Panc1 (cell line): ENCODE measurements around the gene CDC42EP5. TPM values are rescaled to one million over a fixed set of nuclear protein-coding genes. Genes with fewer than 3 reads are reported as not detected.

Source experiments
- ATAC-seq: fragments of 200-7000 bp; cut with Tn5 transposase; 2 replicates; pipeline ENCODE4 v1.9.1; 2020; ENCODE audit warnings: mild to moderate bottlenecking, moderate library complexity
- BruUV-seq: library from RNA; stranded (reverse); fragments of 400-500 nt; replicated peaks from 2 replicates; lab custom pipeline; 2021; lab: Mats Ljungman, UMichigan
- CTCF ChIA-PET: fragments of 300-600 bp; sonication (Branson Sonifier 250); formaldehyde crosslinking; loops from one replicate; lab custom pipeline; 2022; ENCODE audit warnings: antibody characterized with exemption; lab: Charles Lee
- POLR2A ChIA-PET: fragments of 300-600 bp; sonication (Branson Sonifier 250); formaldehyde crosslinking; loops from one replicate; lab custom pipeline; 2022; ENCODE audit warnings: antibody characterized with exemption; lab: Charles Lee
- DNase-seq: peaks from one replicate; pipeline ENCODE4 v3.0.0-alpha.2; 2010; ENCODE audit warnings: low read depth, low spot score
- H3K27ac ChIP-seq: 2 replicates; pipeline ENCODE4 v1.5.1; 2011; ENCODE audit warnings: mild to moderate bottlenecking, low read length, inconsistent platforms
- H3K27me3 ChIP-seq: fragments of 200-500 bp; sonication (Bioruptor generic); 2 replicates; pipeline ENCODE4 v1.6.0; 2014; ENCODE audit warnings: low read length, inconsistent platforms; ENCODE audit not compliant: control insufficient read depth, insufficient read depth
- H3K36me3 ChIP-seq: fragments of 200-500 bp; sonication (Bioruptor generic); 2 replicates; pipeline ENCODE4 v1.5.1; 2014; ENCODE audit warnings: inconsistent platforms, mild to moderate bottlenecking, low read length, moderate library complexity; ENCODE audit not compliant: control insufficient read depth, insufficient read depth
- H3K4me1 ChIP-seq: 2 replicates; pipeline ENCODE4 v1.5.1; 2011; ENCODE audit warnings: inconsistent platforms, mild to moderate bottlenecking, low read length, moderate library complexity; ENCODE audit not compliant: control insufficient read depth, insufficient read depth
- H3K4me3 ChIP-seq, 2 experiments: 2 replicates each; pipeline ENCODE4 v1.5.1; 2011 to 2012; ENCODE audit warnings: low read depth in 2 of 2, low read length in 2 of 2, mild to moderate bottlenecking in 2 of 2, inconsistent platforms in 1 of 2, moderate library complexity in 1 of 2
- H3K9me3 ChIP-seq: fragments of 200-500 bp; sonication (Bioruptor generic); 2 replicates; pipeline ENCODE4 v1.5.1; 2014; ENCODE audit warnings: low read depth, mild to moderate bottlenecking, inconsistent platforms, low read length, moderate library complexity; ENCODE audit not compliant: control insufficient read depth, insufficient read depth
- CTCF ChIP-seq: fragments of 450-650 bp; IDR thresholded peaks from 2 replicates; pipeline ENCODE4 v1.5.1; 2017; ENCODE audit warnings: mild to moderate bottlenecking
- POLR2AphosphoS5 ChIP-seq: IDR thresholded peaks from 2 replicates; pipeline ENCODE4 v1.6.1; 2012; ENCODE audit warnings: mild to moderate bottlenecking, low read depth, low read length, moderate library complexity
- REST ChIP-seq, 2 experiments: IDR thresholded peaks; 2 replicates each; pipeline ENCODE4 v1.6.1; 2011 to 2012; ENCODE audit warnings: low read depth in 2 of 2, control low read depth in 1 of 2, low read length in 1 of 2, mild to moderate bottlenecking in 1 of 2, moderate library complexity in 1 of 2; ENCODE audit not compliant: insufficient read depth in 1 of 2
- SIN3A ChIP-seq: IDR thresholded peaks from 2 replicates; pipeline ENCODE4 v1.6.1; 2012; ENCODE audit warnings: low read depth, mild to moderate bottlenecking, low read length, moderate library complexity, borderline replicate concordance; ENCODE audit not compliant: insufficient read depth
- TCF7L2 ChIP-seq: IDR thresholded peaks from 2 replicates; pipeline ENCODE4 v1.6.1; 2011; ENCODE audit warnings: mild to moderate bottlenecking, low read depth, low read length, inconsistent platforms
- in situ Hi-C: cut with HindIII; loops from 2 replicates; pipeline ENCODE4 v1.10.0; 2016; ENCODE audit warnings: low sequenced_read_pairs, low pct_unique_long_range_greater_than_20kb
- intact Hi-C: fragments of 100-400 bp; cut with micrococcal nuclease; formaldehyde crosslinking; loops from one replicate; pipeline ENCODE4 v1.10.0; 2022; ENCODE audit not compliant: unreplicated experiment
- total RNA-seq: library from RNA; stranded (reverse); gene quantifications from one replicate; pipeline ENCODE4 v1.2.1, GENCODE V29; 2021; ENCODE audit not compliant: unreplicated experiment

CDC42EP5 gene
- total RNA-seq, 1 experiment from 2014 or later: 7.1 TPM

- POLR2A ChIA-PET: no interaction called here
- Histone ChIP-seq H3K4me1 (peaks cover 11% of the 10 kb centered on the region), H3K27ac (no peak overlapping the region), H3K4me3 (no peak overlapping the region), H3K9me3 (no peaks in the 10 kb centered on the region), H3K27me3 (0 out of 2 replicates have a peak, but pooled peaks cover 2% of the 10 kb centered on the region), H3K36me3 (no peaks in the 10 kb centered on the region)
- TF ChIP-seq POLR2AphosphoS5: no peak
- TF ChIP-seq TCF7L2: no peak
- TF ChIP-seq SIN3A: no peak
- no peak for TF ChIP-seq REST (IDR thresholded peaks at IDR 0.05; ENCODE audit: insufficient read depth in 1 of 2, low read depth in 2 of 2, low read length in 1 of 2)
- no peak for TF ChIP-seq CTCF
- no peak for DNase-seq
- BruUV-seq: no TSS peak
- ATAC-seq: peak; percentile 49
- CTCF ChIA-PET: no interaction called here
- in situ Hi-C loops: no loop called here
- intact Hi-C loops: no loop called here
Observed at GRCh38 chr19:54418030-54418929, 54.8 kb downstream of the CDC42EP5 start.

GRCh38 chr19:54416695-54417491 is 56.2 kb downstream of the CDC42EP5 start:
- no peak; the same call in 1 of the 2 replicates for ATAC-seq
- Histone ChIP-seq H3K9me3 (no peaks in the 10 kb centered on the region), H3K27me3 (0 out of 2 replicates have a peak, but pooled peaks cover 2% of the 10 kb centered on the region), H3K27ac (no peak overlapping the region), H3K4me3 (no peak overlapping the region), H3K36me3 (no peaks in the 10 kb centered on the region), H3K4me1 (peaks cover 11% of the 10 kb centered on the region)
- intact Hi-C loops (no loop called here), in situ Hi-C loops (no loop called here)
- ChIA-PET POLR2A (interaction anchor here (1.1 kb wide), 1 partner anchor 7 kb away, joined by 3 read pairs; no protein-coding TSS in a partner anchor), CTCF (interaction anchor here (0.6 to 0.7 kb wide), 2 partner anchors 251 to 393 kb away, joined by 3 read pairs; no protein-coding TSS in a partner anchor)
- TF ChIP-seq SIN3A (no peak), TCF7L2 (no peak), POLR2AphosphoS5 (no peak), REST (IDR thresholded peaks at IDR 0.05; ENCODE audit: insufficient read depth in 1 of 2, low read depth in 2 of 2, low read length in 1 of 2) (no peak), CTCF (no peak)
- BruUV-seq: no TSS peak
- no peak for DNase-seq
